Activated T-cell treated with anti-CD3 and anti-CD28 coated beads, Interleukin-2, amount 50 U/mL, for 4 hours (primary cell): ENCODE measurements around the gene PHACTR4. TPM values are rescaled to one million over a fixed set of nuclear protein-coding genes. Genes with fewer than 3 reads are reported as not detected.
"Not testable (repeated sequence)": the region's sequence is repeated elsewhere in the genome, so short reads cannot be mapped to it uniquely, and the experiment has no call there.

Experiments
- ATAC-seq, 2 donors: fragments of 200-7000 bp; cut with Tn5 transposase; one replicate each; pipeline ENCODE4 v1.10.0; 2021
- DNase-seq: peaks from one replicate; pipeline ENCODE4 v3.0.0-alpha.2; 2020
- H3K27me3 Mint-ChIP-seq: one replicate; pipeline ENCODE4 v1.8.0; 2021; ENCODE audit warnings: low read depth, mixed read lengths
- H3K36me3 Mint-ChIP-seq: one replicate; pipeline ENCODE4 v1.8.0; 2022; ENCODE audit warnings: mixed read lengths; ENCODE audit not compliant: insufficient read depth
- H3K4me1 Mint-ChIP-seq: one replicate; pipeline ENCODE4 v1.8.0; 2021; ENCODE audit warnings: low read depth, mixed read lengths
- H3K4me3 Mint-ChIP-seq: one replicate; pipeline ENCODE4 v1.8.0; 2021; ENCODE audit warnings: mild to moderate bottlenecking, moderate library complexity, mixed read lengths
- H3K9me3 Mint-ChIP-seq: one replicate; pipeline ENCODE4 v1.8.0; 2021; ENCODE audit warnings: mixed read lengths
- total RNA-seq, 3 donors: library from RNA; stranded (reverse); gene quantifications; one replicate each; pipeline ENCODE4 v1.2.1, GENCODE V29; 2021

Gene PHACTR4
- total RNA-seq, 3 donors from 2014 or later = 19.7 to 23.2 (median 22.4) TPM

- DNase-seq (no peak), ATAC-seq (no peak)
- H3K4me1 Mint-ChIP-seq = no peaks in the 10 kb centered on the region
- H3K4me3 Mint-ChIP-seq = no peak overlapping the region
- H3K9me3 Mint-ChIP-seq = no peaks in the 10 kb centered on the region
- H3K36me3 Mint-ChIP-seq = peaks cover 16% of the 10 kb centered on the region
- H3K27me3 Mint-ChIP-seq = no peaks in the 10 kb centered on the region
Measured at GRCh38 chr1:28466226-28466778, 96.8 kb downstream of the PHACTR4 start.

GRCh38 chr1:28470146-28470545, 100.6 kb downstream of the PHACTR4 start:
- no peak for ATAC-seq
- no peak overlapping the region for H3K4me3 Mint-ChIP-seq
- H3K4me1 Mint-ChIP-seq = no peaks in the 10 kb centered on the region

GRCh38 chr1:28479497-28479896, 110.0 kb downstream of the PHACTR4 start:
- not testable (repeated sequence) for ATAC-seq, H3K27me3 Mint-ChIP-seq, DNase-seq, H3K9me3 Mint-ChIP-seq, H3K4me1 Mint-ChIP-seq, H3K4me3 Mint-ChIP-seq
- H3K36me3 Mint-ChIP-seq = peaks cover 24% of the 10 kb centered on the region

More at GRCh38 chr1:28470146-28470545, 100.6 kb downstream of the PHACTR4 start:
- H3K27me3 Mint-ChIP-seq = no peaks in the 10 kb centered on the region
- peaks cover 14% of the 10 kb centered on the region for H3K36me3 Mint-ChIP-seq
- H3K9me3 Mint-ChIP-seq = no peaks in the 10 kb centered on the region
- no peak for DNase-seq

GRCh38 chr1:28480308-28480707, 110.8 kb downstream of the PHACTR4 start:
- ATAC-seq (no peak), DNase-seq (no peak)
- Mint-ChIP-seq H3K36me3 (peaks cover 20% of the 10 kb centered on the region), H3K27me3 (no peaks in the 10 kb centered on the region), H3K4me1 (no peaks in the 10 kb centered on the region), H3K9me3 (no peaks in the 10 kb centered on the region), H3K4me3 (no peak overlapping the region)

GRCh38 chr1:28482138-28482537, 112.6 kb downstream of the PHACTR4 start:
- Mint-ChIP-seq H3K4me3 (no peak overlapping the region), H3K36me3 (peaks cover 16% of the 10 kb centered on the region), H3K9me3 (no peaks in the 10 kb centered on the region), H3K4me1 (no peaks in the 10 kb centered on the region), H3K27me3 (no peaks in the 10 kb centered on the region)
- ATAC-seq = no peak
- no peak for DNase-seq

GRCh38 chr1:28482702-28483101, 113.2 kb downstream of the PHACTR4 start:
- DNase-seq (no peak), ATAC-seq (no peak)
- no peaks in the 10 kb centered on the region for H3K4me1 Mint-ChIP-seq
- no peaks in the 10 kb centered on the region for H3K27me3 Mint-ChIP-seq
- H3K9me3 Mint-ChIP-seq = no peaks in the 10 kb centered on the region
- peaks cover 15% of the 10 kb centered on the region for H3K36me3 Mint-ChIP-seq
- H3K4me3 Mint-ChIP-seq = no peak overlapping the region

GRCh38 chr1:28494737-28495136, 125.2 kb downstream of the PHACTR4 start:
- ATAC-seq = no peak
- Mint-ChIP-seq H3K4me1 (peaks cover 5% of the 10 kb centered on the region), H3K36me3 (peaks cover 16% of the 10 kb centered on the region), H3K9me3 (no peaks in the 10 kb centered on the region), H3K27me3 (no peaks in the 10 kb centered on the region), H3K4me3 (no peak overlapping the region)
- no peak for DNase-seq

GRCh38 chr1:28499553-28499952, 130.0 kb downstream of the PHACTR4 start:
- DNase-seq (no peak), ATAC-seq (no peak)
- Mint-ChIP-seq H3K4me3 (no peak overlapping the region), H3K9me3 (no peaks in the 10 kb centered on the region), H3K27me3 (no peaks in the 10 kb centered on the region), H3K4me1 (peaks cover 3% of the 10 kb centered on the region), H3K36me3 (peaks cover 11% of the 10 kb centered on the region)

- H3K4me3 Mint-ChIP-seq = no peak overlapping the region
- ATAC-seq (no peak), DNase-seq (no peak)
- peaks cover 2% of the 10 kb centered on the region for H3K27me3 Mint-ChIP-seq
- H3K9me3 Mint-ChIP-seq = no peaks in the 10 kb centered on the region
- H3K36me3 Mint-ChIP-seq = peaks cover 16% of the 10 kb centered on the region
- H3K4me1 Mint-ChIP-seq = no peaks in the 10 kb centered on the region
Measured at GRCh38 chr1:28501925-28502324, 132.4 kb downstream of the PHACTR4 start.

- no peak for DNase-seq
- Mint-ChIP-seq H3K36me3 (peaks cover 26% of the 10 kb centered on the region), H3K4me1 (no peaks in the 10 kb centered on the region), H3K9me3 (no peaks in the 10 kb centered on the region), H3K4me3 (no peak overlapping the region), H3K27me3 (peaks cover 2% of the 10 kb centered on the region)
- ATAC-seq = no peak
Measured at GRCh38 chr1:28503117-28503516, 133.6 kb downstream of the PHACTR4 start.

- Mint-ChIP-seq H3K4me1 (peaks cover 17% of the 10 kb centered on the region), H3K36me3 (peaks cover 48% of the 10 kb centered on the region), H3K9me3 (no peaks in the 10 kb centered on the region), H3K27me3 (peaks cover 7% of the 10 kb centered on the region), H3K4me3 (peak within 1 kb of the TSS; percentile 100)
- ATAC-seq (peak; percentile 76 to 78), DNase-seq (peak; percentile 92)
Measured at GRCh38 chr1:28505406-28506187, 136.1 kb downstream of the PHACTR4 start, which contains the start of gene RCC1. TSS of gene RCC1 (plus strand) at chr1:28506043. CDS start at chr1:28529867, 23,824 bp downstream.

- H3K9me3 Mint-ChIP-seq = no peaks in the 10 kb centered on the region
- H3K27me3 Mint-ChIP-seq = peaks cover 7% of the 10 kb centered on the region
- ATAC-seq (no peak), DNase-seq (no peak)
- H3K4me3 Mint-ChIP-seq = peak overlapping the region; percentile 100
- peaks cover 48% of the 10 kb centered on the region for H3K36me3 Mint-ChIP-seq
- H3K4me1 Mint-ChIP-seq = peaks cover 22% of the 10 kb centered on the region
Measured at GRCh38 chr1:28506907-28507246, 137.3 kb downstream of the PHACTR4 start.

GRCh38 chr1:28507247-28507645, 137.7 kb downstream of the PHACTR4 start:
- H3K4me3 Mint-ChIP-seq = peak overlapping the region; percentile 100
- peaks cover 25% of the 10 kb centered on the region for H3K4me1 Mint-ChIP-seq
- ATAC-seq = no peak
- H3K9me3 Mint-ChIP-seq = no peaks in the 10 kb centered on the region
- H3K27me3 Mint-ChIP-seq = peaks cover 7% of the 10 kb centered on the region
- no peak for DNase-seq
- H3K36me3 Mint-ChIP-seq = peaks cover 51% of the 10 kb centered on the region

- Mint-ChIP-seq H3K4me3 (peak overlapping the region; percentile 100), H3K27me3 (peaks cover 7% of the 10 kb centered on the region), H3K4me1 (peaks cover 30% of the 10 kb centered on the region), H3K36me3 (peaks cover 56% of the 10 kb centered on the region), H3K9me3 (no peaks in the 10 kb centered on the region)
- ATAC-seq (no peak), DNase-seq (no peak)
Measured at GRCh38 chr1:28507646-28508434, 138.3 kb downstream of the PHACTR4 start.
